IPS DF 19.7 (cell line): ENCODE results near the gene KLHL29.
"Not testable (repeated sequence)": the region's sequence is repeated elsewhere in the genome, so short reads cannot be mapped to it uniquely, and the experiment has no call there.

Experiments used
- DNase-seq: peaks from one replicate; pipeline ENCODE4 v3.0.0-alpha.2; 2013; ENCODE audit warnings: low read depth, low spot score

The KLHL29 gene

GRCh38 chr2:23712756-23713151, 327.8 kb downstream of the KLHL29 start:
- DNase-seq, result no peak

DNA sequence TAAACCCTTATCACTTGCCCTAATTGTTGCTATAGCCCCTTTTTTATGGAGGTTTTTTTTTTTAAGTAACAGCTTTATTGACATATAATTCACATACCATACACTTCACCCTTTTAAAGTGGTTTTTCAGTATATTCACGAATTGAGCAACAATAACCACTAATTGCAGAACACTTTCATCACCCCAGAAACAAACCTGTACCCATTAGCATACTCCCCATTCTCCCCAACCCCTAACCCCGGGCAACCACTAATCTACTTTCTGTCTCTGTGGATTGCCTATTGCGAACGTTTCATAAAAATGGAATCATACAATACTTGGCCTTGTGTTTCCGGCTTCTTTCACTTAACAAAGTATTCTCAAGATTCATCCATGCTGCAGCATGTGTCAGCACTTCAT, 328.4 kb downstream of the KLHL29 start:
- no peak for DNase-seq

GRCh38 chr2:23718931-23719700, 334.1 kb downstream of the KLHL29 start:
- no peak for DNase-seq

GRCh38 chr2:23719716-23720115, 334.7 kb downstream of the KLHL29 start:
- DNase-seq, result no peak

DNA sequence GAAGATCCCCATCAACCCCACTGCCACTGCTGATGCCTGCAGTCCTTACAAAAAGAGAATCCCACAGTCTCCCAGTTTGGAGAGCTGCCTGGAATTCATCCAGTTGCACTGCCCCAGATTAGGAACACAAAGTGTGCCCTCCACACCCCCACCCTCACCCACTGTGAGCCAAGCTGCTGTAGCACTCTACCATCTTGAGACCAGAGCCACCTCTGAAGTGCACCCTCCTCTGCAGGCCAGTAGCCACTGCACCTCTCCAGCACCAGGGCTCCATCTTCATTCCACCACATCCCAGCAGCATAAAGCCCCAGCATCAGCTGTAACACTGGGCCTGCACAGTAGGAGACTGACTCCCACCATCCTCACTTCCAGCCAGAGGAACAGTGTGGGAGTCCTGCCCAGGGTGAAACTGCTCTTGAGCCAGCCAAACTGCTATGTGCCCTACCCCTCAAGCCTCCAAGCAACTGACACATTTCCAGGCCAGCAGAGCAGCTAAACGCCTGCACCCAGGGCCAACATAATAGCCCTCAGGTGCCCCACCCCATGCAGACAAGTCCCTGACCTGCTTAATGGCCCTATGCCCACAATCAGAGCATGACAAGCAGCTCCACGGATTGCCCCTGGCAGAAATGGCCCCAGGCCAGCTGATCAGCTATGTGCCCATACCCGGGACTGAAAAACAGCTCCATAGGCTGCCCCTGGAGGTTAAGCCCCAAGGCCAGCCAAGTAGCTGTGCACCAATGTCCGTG, 335.9 kb downstream of the KLHL29 start:
- no peak for DNase-seq

GRCh38 chr2:23721454-23721826, 336.5 kb downstream of the KLHL29 start:
- no peak for DNase-seq

- no peak for DNase-seq
Measured at GRCh38 chr2:23722255-23722654, 337.3 kb downstream of the KLHL29 start.

- not testable (repeated sequence) for DNase-seq
Measured at GRCh38 chr2:23723029-23723428, 338.1 kb downstream of the KLHL29 start.

DNA sequence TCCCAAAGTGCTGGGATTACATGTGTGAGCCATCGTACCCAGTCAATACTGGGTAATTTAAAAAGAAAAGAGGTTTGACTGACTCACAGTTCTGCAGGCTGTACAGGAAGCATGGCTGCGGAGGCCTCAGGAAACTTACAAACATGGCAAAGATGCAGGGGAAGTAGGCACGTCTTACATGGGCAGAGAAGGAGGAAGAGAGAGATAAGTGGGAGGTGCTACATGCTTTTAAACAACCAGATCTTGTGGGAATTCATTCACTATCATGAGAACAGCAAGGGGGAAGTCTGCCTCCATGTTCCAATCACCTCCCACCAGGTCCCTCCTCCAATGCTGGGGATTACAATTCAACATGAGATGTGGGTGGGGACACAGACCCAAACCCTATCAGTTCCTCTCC, 349.4 kb downstream of the KLHL29 start:
- DNase-seq, result no peak

- not testable (repeated sequence) for DNase-seq
Measured at GRCh38 chr2:23736783-23737182, 351.8 kb downstream of the KLHL29 start.

DNA sequence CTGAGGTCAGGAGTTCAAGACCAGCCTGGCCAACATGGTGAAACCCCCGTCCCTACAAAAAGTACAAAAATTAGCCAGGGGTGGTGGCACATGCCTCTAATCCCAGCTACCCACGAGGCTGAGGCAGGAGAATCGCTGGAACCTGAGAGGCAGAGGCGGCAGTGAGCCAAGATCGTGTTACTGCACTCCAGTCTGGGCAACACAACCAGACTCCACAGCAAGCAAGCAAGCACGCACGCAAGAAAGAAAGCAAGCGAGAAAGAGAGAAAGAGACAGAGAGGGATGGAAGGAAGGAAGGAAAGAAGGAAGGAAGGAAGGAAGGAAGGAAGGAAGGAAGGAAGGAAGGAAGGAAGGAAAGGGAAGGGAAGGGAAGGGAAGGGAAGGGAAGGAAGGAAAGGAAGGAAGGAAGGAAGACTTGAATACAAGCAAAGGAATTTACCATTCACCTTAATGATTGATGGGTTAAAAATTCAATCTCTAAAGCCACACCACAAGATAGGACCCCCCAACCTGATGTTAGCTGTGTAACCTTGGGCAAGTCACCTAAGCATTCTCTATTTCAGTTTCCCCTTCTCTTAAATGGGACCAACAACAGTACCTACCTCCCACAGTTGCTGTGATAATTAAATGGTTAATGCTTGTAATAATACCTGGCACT, 360.2 kb downstream of the KLHL29 start:
- no peak for DNase-seq

- no peak for DNase-seq
Measured at GRCh38 chr2:23745726-23746105, 360.7 kb downstream of the KLHL29 start.

DNA sequence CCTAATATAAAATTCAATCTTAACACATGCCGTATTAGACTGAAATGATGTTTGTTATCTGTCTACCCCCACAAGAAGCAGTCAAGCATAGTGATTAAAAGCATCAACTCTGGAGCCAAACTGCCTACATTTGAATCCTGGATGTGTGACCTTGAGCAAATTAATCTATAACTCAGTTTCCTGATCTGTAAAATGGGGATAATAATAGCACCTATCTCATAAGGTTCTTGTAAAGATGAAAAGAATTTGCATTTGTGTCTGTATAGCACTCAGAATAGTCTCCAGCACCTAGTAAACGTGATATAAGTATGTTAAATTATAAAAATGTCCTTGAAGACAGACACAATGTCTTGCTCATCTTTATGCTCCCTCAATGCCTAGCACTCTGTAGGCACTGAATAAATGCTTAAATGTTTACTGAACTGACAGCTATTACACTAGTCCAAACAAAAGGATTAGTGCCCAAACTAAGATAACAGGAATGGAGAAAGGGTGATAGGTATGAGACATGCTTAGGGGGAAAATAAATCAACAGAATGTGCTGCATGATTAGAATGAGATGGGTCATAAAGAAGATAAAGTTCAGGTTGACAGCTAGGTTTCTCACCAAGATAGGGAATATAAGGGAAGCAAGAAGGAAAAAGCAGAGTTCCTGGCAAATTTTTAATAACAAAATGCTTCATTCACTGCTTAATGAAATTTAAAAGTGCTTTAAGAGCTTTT, 361.3 kb downstream of the KLHL29 start:
- no peak for DNase-seq

DNA sequence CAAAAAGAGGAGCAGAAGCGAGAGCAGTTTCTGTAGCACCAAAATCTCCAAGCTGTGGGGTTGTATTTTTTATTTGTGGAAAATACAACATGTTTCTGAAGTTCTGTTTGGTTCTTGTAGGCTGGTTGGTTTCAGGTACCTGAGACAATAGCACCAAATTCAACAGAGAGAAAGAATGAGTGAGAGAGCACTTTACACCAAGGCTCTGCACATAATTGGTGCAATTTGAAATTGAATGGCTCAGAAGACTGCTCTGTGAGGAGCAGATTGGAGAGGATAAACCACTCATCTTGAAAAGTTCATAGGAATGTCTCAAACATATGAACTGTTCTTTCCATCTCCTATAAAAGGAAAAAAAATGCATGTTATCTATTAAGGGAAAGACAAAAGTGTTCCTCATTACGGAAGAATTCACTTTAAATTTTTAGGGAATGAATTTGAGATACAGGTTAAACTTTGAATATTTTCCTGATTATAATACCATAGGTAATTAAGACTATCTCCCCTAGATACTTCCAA, 366.8 kb downstream of the KLHL29 start:
- DNase-seq, result no peak

DNA sequence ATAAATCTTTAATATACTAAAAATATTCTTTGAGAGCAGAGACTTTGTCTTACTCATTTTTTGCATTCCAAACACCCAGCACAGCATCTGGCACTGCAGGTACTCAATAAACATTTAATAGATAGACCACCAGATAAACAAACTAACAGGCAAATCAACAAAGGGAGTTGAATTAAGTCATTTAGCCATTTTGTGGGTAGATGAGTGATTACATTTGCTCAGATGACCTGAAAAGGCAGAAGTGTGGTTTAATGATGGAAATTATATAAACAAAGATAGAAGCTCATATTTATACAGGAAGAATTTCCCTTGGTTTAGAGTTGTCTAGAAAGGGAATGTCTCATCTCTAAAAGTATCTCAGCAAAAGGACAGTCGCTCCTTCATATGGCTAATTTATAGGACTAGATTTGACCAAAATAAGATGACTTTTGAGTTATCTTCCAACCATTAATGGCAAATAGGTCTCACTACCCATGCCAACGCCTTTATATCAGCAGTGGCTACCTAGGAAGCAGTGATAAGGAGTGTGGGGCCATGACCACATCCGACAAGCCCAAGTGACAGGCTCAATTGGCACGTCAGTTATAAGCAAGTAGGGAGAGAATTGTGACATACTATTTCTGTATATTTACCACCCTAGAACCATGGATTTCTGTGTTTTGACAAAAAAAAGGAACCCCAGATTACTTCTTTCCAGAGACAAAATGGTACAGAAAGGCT, 368.5 kb downstream of the KLHL29 start:
- no peak for DNase-seq

DNA sequence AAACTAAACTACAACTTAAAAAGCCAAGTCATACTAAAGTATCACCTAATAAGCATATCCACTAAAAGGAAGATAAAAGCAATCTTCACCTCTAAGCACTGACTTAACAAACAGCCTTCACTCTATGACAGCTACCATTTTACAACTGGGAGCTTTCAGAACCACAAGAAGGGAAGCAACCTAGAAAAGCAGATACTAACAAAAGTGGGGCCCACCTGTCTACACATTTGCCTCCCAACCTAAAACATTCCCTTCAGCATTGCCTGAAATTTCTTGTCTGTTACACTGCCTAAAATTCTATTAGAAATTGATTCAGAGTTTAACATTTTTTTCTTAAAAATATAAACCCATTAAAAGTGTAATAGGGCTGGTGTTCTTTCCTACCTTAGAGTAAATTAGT, 370.0 kb downstream of the KLHL29 start:
- no peak for DNase-seq

DNA sequence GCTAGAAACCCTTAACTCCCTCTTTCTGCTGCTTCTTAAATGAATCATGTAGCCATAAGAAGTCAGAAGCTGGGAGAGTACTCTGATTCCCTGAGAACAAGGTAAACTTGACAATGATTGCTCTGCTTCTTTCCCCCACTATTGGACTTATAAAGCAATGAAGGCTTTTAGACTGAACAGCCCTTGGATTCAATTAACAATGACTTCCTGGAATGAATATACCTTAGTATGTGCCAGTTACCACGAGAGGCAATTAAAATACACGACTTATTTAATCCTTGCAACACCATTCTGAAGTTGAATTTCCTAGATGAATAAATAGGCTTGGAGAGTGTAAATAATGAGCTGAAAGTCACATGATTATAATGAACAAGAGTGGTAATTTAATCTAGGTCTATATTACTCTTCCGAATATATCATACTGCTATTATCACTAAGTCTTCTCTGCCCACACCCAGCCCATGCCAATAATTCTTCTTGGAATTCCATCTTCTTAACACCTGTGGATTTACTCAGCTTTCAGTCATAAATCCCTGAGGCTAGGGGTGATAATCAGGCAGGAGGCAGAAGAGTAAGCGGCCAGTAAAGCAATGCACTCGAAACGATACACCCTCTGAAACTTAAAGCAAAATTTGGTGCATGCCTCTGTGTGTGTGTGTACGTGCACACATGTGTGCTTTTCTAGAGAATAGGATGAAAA, 371.8 kb downstream of the KLHL29 start:
- no peak for DNase-seq

DNA sequence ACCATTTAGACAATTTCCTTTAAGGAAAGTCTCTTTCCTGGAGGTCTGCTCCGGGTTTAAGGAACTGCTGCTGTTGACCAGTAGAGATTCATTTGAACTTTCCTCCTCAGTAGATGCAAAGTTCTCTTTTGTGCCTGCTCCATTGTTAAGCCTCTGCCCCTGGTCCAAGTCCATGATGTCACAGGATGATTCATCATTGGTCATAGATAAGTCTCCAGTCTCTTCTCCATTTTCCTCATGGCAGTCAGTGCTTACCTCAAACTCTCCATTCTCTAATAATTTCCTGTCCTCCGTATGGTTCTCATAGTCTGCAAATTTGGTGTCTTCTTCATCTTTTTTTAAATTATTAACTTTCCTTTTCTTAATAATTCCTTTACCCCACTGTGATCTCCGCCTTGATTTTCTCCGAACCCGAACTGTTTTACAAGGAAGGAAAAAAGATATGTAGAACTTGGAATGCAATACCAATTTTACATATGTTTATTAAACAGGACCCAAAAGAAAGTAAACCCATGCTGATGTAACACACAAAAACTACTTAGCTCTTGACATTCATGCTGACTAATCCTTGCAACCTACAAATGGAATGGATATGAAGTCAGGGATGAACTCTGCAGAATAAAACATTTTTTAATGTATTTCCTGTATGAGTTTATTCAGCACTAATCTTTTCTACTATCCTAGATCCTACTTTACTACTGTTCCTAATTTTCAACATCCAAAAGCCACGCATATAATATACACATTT, 372.9 kb downstream of the KLHL29 start:
- DNase-seq, result no peak
